ENCODE measurements around the gene IQCB1. TPM values are rescaled to one million over a fixed set of nuclear protein-coding genes. Genes with fewer than 3 reads are reported as not detected.

Gene IQCB1
- total and polyA plus RNA-seq, 3 donors from 2014 or later = 33.6 to 39.3 (median 37.0) TPM

DNA sequence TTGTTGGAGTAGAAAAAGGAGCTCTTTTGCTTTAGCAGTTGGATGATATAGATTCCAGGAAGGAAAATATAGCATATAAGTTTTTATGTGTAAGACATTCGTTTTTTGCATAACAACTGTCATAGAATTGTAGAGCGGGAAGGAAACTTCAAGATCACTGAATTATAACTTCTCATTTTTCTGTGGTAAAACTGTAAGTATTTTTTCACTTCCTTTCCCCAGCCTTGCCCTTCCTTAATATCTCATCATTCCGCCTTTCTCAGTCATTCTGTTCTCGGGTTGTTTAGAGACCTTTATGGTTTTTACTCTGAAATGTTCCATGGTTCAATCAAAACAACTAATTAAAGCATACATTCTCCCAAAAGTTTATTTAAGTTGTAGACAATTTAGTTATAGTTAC lies 1.2 kb upstream of the IQCB1 start:
- Histone ChIP-seq H3K27me3 (no peaks in the 10 kb centered on the region), H3K9me3 (no peaks in the 10 kb centered on the region), H3K27ac (no peak overlapping the region), H3K4me1 (peaks cover 4% of the 10 kb centered on the region), H3K4me3 (no peak overlapping the region), H3K36me3 (ENCODE audit: low read depth, missing control alignments) (no peaks in the 10 kb centered on the region)
- no peak for DNase-seq
- WGBS, 2 donors = 57 to 58% methylated on average over 4 of the region's 4 CpGs
- intact Hi-C loops (cut with DNase I; ENCODE audit: low total_unique reads) = no loop called here
- TF ChIP-seq CTCF (IDR thresholded peaks at IDR 0.05) (no peak), POLR2A (IDR thresholded peaks at IDR 0.05) (no peak)

GRCh38 chr3:121835465-121835801 lies 573 bp upstream of the IQCB1 start:
- Histone ChIP-seq H3K27ac (peak overlapping the region; percentile 53 to 60), H3K27me3 (no peaks in the 10 kb centered on the region), H3K9me3 (no peaks in the 10 kb centered on the region), H3K4me3 (peak overlapping the region; percentile 60 to 66), H3K36me3 (ENCODE audit: low read depth, missing control alignments) (no peaks in the 10 kb centered on the region), H3K4me1 (peaks cover 4% of the 10 kb centered on the region)
- 0 to 1% methylated on average over 11 of the region's 11 CpGs for WGBS, 2 donors
- intact Hi-C loops (cut with DNase I; ENCODE audit: low total_unique reads) = no loop called here
- no peak for DNase-seq
- TF ChIP-seq CTCF (IDR thresholded peaks at IDR 0.05) = no peak
- TF ChIP-seq POLR2A (IDR thresholded peaks at IDR 0.05) = no peak

- Histone ChIP-seq H3K4me3 (peak overlapping the region; percentile 60 to 66), H3K27ac (peak overlapping the region; percentile 9 to 60), H3K27me3 (no peaks in the 10 kb centered on the region), H3K36me3 (ENCODE audit: low read depth, missing control alignments) (no peaks in the 10 kb centered on the region), H3K4me1 (peaks cover 4% of the 10 kb centered on the region), H3K9me3 (no peaks in the 10 kb centered on the region)
- intact Hi-C loops (cut with DNase I; ENCODE audit: low total_unique reads) = no loop called here
- TF ChIP-seq CTCF (IDR thresholded peaks at IDR 0.05) (no peak), POLR2A (IDR thresholded peaks at IDR 0.05) (no peak)
- WGBS, 2 donors = 6 to 7% methylated on average over 15 of the region's 15 CpGs
- peak; percentile 29 for DNase-seq
These were observed 646 bp downstream of the IQCB1 start for GRCh38 chr3:121834157-121834670.

DNA sequence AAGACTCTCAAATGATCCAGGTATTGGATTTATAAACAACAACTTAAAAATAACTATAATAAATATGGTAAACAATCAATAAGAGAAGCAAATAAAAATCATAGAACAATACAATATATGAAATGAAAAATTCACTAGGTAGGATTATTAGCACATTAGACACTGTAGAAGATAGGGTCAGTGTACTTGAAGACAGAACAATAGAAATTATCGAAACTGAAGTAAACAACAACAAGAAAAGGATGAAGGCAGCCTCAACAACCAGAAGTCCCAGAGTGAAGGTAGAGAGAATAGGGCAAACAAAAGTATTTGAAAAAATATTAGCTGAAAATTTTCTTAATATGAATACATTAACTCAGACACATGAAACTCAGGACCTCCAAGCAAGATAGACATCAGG lies 11.9 kb downstream of the IQCB1 start:
- intact Hi-C loops (cut with DNase I; ENCODE audit: low total_unique reads) = no loop called here
- no peaks in the 10 kb centered on the region for H3K4me1 ChIP-seq
- H3K36me3 ChIP-seq (ENCODE audit: low read depth, missing control alignments) = peaks cover 6% of the 10 kb centered on the region
- H3K9me3 ChIP-seq = no peaks in the 10 kb centered on the region
- WGBS, 2 donors = 98 to 100% methylated on average over 1 of the region's 1 CpG
- TF ChIP-seq CTCF (IDR thresholded peaks at IDR 0.05) (no peak), POLR2A (IDR thresholded peaks at IDR 0.05) (no peak)
- DNase-seq = no peak
- H3K27me3 ChIP-seq = no peaks in the 10 kb centered on the region
- no peak overlapping the region for H3K4me3 ChIP-seq
- no peak overlapping the region for H3K27ac ChIP-seq

- intact Hi-C loops (cut with DNase I; ENCODE audit: low total_unique reads) = no loop called here
- no peaks in the 10 kb centered on the region for H3K27me3 ChIP-seq
- no peaks in the 10 kb centered on the region for H3K4me1 ChIP-seq
- no peak overlapping the region for H3K4me3 ChIP-seq
- 90 to 93% methylated on average over 2 of the region's 2 CpGs for WGBS, 2 donors
- H3K27ac ChIP-seq = no peak overlapping the region
- TF ChIP-seq POLR2A (IDR thresholded peaks at IDR 0.05) (no peak), CTCF (IDR thresholded peaks at IDR 0.05) (no peak)
- H3K9me3 ChIP-seq = no peaks in the 10 kb centered on the region
- no peak for DNase-seq
- peaks cover 6% of the 10 kb centered on the region for H3K36me3 ChIP-seq (ENCODE audit: low read depth, missing control alignments)
These were observed 13.2 kb downstream of the IQCB1 start for GRCh38 chr3:121821421-121822199.
